H1 (cell line): Measurements from ENCODE around the gene TIMP4. TPM values are rescaled to one million over a fixed set of nuclear protein-coding genes. Genes with fewer than 3 reads are reported as not detected.

ENCODE experiments used
- CREB1 ChIP-seq: IDR thresholded peaks from 2 replicates; pipeline ENCODE4 v1.6.1; 2012; ENCODE audit warnings: inconsistent platforms
- CTBP2 ChIP-seq: IDR thresholded peaks from 2 replicates; pipeline ENCODE4 v1.7.0; 2011; ENCODE audit warnings: borderline replicate concordance, mild to moderate bottlenecking, moderate library complexity, mixed read lengths, low read length; ENCODE audit not compliant: insufficient read depth, insufficient read length
- EZH2 ChIP-seq: fragments of 200-600 bp; sonication (generic); IDR thresholded peaks from 2 replicates; pipeline ENCODE4 v1.7.1; 2012; ENCODE audit warnings: low read depth, mild to moderate bottlenecking, moderate library complexity, low read length, inconsistent platforms; ENCODE audit not compliant: severe bottlenecking
- SAP30 ChIP-seq: fragments of 300-600 bp; sonication (generic); IDR thresholded peaks from 2 replicates; pipeline ENCODE4 v1.7.1; 2012; ENCODE audit warnings: low read length, moderate library complexity, mild to moderate bottlenecking, inconsistent platforms; ENCODE audit not compliant: insufficient read depth, insufficient replicate concordance
- SIRT6 ChIP-seq: IDR thresholded peaks from one replicate; pipeline ENCODE4 v1.7.1; 2012; ENCODE audit warnings: low read length, inconsistent platforms
- SP1 ChIP-seq: IDR thresholded peaks from 2 replicates; pipeline ENCODE4 v1.6.1; 2011; ENCODE audit warnings: low read depth, low read length
- polyA plus RNA-seq, 7 experiments: library from polyadenylated mRNA; depleted of rRNA in 3 of 7; stranded (reverse) in 5 of 7; unstranded in 2 of 7; fragments of >200 nt in 5 of 7; fragments of 200-250 nt in 2 of 7; gene quantifications; 1 replicate in 5 of 7; 2 replicates in 1 of 7; 4 replicates in 1 of 7; pipeline versions ENCODE4 v1.2.1 to v1.2.3, GENCODE V29; 2011 to 2013; ENCODE audit warnings: missing spikeins in 2 of 7, mixed read lengths in 2 of 7
- total RNA-seq: library from RNA; stranded (reverse); fragmentation: NEBNext Ultra II Directional; extraction: Animal tissue kit (Norgen Biotek cat#: 25700); gene quantifications from 2 replicates; pipeline ENCODE4 v1.2.1, GENCODE V29; 2021
- TF ChIP-seq, protein P1 (sequence below): fragments of 300-600 bp; sonication (generic); IDR thresholded peaks from 2 replicates; pipeline ENCODE4 v1.7.1; 2012; ENCODE audit warnings: low read length, moderate library complexity, mild to moderate bottlenecking, inconsistent platforms; ENCODE audit not compliant: insufficient replicate concordance
- TF ChIP-seq, protein P2 (sequence below): IDR thresholded peaks from 2 replicates; pipeline ENCODE4 v1.6.1; 2012; ENCODE audit warnings: inconsistent platforms

The TIMP4 gene
- total and polyA plus RNA-seq, 2 of the 8 experiments (the other 6 are each of a cell fraction or from before 2014, with no cell fraction given), result 5.1 to 8.7 TPM

DNA sequence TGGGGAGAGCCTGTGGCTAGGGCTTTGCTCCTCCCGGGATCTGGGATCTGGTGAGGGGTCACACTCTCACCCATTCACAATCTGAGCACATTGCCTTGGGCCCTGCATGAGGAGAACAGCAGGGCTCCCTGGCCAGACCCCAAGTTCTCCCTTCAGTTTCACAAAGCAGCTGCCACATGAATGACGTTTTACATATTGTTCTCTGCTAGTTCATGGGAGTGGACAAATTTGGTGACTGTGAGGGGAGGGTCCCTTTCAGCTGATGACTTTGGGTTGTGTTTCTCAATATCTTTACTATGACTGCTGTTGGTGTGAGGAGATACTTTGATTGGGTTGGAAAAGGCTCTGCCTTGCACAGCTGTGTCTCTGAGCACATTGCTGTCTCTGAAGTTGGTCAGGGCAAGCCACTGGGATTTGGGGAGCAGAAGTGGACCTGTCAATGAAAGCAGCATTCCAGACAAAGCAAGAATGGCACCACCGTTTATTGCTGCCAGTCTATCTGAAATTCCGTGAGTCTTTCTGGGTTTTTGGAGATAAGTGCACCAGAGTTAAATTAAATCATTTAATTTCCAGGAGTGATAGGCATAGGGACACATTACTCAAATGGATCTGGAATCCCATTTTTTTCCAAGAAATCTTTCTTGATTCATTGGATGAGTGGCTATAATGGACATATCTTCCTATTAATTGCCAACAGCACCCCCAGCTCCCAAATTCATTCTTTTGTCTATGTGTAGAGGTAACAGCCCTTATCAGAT lies 10.3 kb downstream of the TIMP4 start (continued):
- TF ChIP-seq, protein P1, sequence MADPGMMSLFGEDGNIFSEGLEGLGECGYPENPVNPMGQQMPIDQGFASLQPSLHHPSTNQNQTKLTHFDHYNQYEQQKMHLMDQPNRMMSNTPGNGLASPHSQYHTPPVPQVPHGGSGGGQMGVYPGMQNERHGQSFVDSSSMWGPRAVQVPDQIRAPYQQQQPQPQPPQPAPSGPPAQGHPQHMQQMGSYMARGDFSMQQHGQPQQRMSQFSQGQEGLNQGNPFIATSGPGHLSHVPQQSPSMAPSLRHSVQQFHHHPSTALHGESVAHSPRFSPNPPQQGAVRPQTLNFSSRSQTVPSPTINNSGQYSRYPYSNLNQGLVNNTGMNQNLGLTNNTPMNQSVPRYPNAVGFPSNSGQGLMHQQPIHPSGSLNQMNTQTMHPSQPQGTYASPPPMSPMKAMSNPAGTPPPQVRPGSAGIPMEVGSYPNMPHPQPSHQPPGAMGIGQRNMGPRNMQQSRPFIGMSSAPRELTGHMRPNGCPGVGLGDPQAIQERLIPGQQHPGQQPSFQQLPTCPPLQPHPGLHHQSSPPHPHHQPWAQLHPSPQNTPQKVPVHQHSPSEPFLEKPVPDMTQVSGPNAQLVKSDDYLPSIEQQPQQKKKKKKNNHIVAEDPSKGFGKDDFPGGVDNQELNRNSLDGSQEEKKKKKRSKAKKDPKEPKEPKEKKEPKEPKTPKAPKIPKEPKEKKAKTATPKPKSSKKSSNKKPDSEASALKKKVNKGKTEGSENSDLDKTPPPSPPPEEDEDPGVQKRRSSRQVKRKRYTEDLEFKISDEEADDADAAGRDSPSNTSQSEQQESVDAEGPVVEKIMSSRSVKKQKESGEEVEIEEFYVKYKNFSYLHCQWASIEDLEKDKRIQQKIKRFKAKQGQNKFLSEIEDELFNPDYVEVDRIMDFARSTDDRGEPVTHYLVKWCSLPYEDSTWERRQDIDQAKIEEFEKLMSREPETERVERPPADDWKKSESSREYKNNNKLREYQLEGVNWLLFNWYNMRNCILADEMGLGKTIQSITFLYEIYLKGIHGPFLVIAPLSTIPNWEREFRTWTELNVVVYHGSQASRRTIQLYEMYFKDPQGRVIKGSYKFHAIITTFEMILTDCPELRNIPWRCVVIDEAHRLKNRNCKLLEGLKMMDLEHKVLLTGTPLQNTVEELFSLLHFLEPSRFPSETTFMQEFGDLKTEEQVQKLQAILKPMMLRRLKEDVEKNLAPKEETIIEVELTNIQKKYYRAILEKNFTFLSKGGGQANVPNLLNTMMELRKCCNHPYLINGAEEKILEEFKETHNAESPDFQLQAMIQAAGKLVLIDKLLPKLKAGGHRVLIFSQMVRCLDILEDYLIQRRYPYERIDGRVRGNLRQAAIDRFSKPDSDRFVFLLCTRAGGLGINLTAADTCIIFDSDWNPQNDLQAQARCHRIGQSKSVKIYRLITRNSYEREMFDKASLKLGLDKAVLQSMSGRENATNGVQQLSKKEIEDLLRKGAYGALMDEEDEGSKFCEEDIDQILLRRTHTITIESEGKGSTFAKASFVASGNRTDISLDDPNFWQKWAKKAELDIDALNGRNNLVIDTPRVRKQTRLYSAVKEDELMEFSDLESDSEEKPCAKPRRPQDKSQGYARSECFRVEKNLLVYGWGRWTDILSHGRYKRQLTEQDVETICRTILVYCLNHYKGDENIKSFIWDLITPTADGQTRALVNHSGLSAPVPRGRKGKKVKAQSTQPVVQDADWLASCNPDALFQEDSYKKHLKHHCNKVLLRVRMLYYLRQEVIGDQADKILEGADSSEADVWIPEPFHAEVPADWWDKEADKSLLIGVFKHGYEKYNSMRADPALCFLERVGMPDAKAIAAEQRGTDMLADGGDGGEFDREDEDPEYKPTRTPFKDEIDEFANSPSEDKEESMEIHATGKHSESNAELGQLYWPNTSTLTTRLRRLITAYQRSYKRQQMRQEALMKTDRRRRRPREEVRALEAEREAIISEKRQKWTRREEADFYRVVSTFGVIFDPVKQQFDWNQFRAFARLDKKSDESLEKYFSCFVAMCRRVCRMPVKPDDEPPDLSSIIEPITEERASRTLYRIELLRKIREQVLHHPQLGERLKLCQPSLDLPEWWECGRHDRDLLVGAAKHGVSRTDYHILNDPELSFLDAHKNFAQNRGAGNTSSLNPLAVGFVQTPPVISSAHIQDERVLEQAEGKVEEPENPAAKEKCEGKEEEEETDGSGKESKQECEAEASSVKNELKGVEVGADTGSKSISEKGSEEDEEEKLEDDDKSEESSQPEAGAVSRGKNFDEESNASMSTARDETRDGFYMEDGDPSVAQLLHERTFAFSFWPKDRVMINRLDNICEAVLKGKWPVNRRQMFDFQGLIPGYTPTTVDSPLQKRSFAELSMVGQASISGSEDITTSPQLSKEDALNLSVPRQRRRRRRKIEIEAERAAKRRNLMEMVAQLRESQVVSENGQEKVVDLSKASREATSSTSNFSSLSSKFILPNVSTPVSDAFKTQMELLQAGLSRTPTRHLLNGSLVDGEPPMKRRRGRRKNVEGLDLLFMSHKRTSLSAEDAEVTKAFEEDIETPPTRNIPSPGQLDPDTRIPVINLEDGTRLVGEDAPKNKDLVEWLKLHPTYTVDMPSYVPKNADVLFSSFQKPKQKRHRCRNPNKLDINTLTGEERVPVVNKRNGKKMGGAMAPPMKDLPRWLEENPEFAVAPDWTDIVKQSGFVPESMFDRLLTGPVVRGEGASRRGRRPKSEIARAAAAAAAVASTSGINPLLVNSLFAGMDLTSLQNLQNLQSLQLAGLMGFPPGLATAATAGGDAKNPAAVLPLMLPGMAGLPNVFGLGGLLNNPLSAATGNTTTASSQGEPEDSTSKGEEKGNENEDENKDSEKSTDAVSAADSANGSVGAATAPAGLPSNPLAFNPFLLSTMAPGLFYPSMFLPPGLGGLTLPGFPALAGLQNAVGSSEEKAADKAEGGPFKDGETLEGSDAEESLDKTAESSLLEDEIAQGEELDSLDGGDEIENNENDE, result no peak
- no peak for TF ChIP-seq EZH2
- no peak for TF ChIP-seq SAP30
- TF ChIP-seq CREB1, result no peak
- TF ChIP-seq, protein P2, sequence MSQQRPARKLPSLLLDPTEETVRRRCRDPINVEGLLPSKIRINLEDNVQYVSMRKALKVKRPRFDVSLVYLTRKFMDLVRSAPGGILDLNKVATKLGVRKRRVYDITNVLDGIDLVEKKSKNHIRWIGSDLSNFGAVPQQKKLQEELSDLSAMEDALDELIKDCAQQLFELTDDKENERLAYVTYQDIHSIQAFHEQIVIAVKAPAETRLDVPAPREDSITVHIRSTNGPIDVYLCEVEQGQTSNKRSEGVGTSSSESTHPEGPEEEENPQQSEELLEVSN, result no peak
- TF ChIP-seq SP1, result no peak
- TF ChIP-seq SIRT6, result no peak
- no peak for TF ChIP-seq CTBP2
